HEK293 (cell line): ENCODE measurements around the gene CDYL2.
A peak's percentile ranks its signal among the peaks of the same experiment; 100 is the strongest.

Experiments used
- CTCF ChIA-PET: fragments of 350-600 bp; formaldehyde crosslinking; extraction: SDS; loops from one replicate; lab custom pipeline; 2021; ENCODE audit warnings: antibody characterized with exemption; lab: Yijun Ruan, JAX
- POLR2A ChIA-PET: fragments of 300-600 bp; formaldehyde crosslinking; extraction: SDS; loops from one replicate; lab custom pipeline; 2020; ENCODE audit warnings: antibody characterized with exemption, inconsistent platforms; lab: Yijun Ruan, JAX
- H3K27ac ChIP-seq: fragments of 200-500 bp; sonication (Bioruptor generic); 2 replicates; pipeline ENCODE4 v1.5.1; 2014; ENCODE audit warnings: low read depth, low read length, control low read depth, inconsistent platforms; ENCODE audit errors: extremely low read depth
- H3K36me3 ChIP-seq, 2 experiments: fragments of 200-500 bp in 1 of 2; sonication (Bioruptor generic) in 1 of 2; 1 replicate in 1 of 2; 2 replicates in 1 of 2; pipeline ENCODE4 v1.5.1; 2014 to 2017; ENCODE audit warnings: inconsistent platforms in 2 of 2, low read length in 2 of 2; ENCODE audit not compliant: control insufficient read depth in 2 of 2, insufficient read depth in 1 of 2
- H3K4me1 ChIP-seq: fragments of 200-500 bp; sonication (Bioruptor generic); 2 replicates; pipeline ENCODE4 v1.5.1; 2014; ENCODE audit warnings: mild to moderate bottlenecking, low read length, inconsistent platforms; ENCODE audit not compliant: control insufficient read depth, insufficient read depth
- H3K4me3 ChIP-seq: 2 replicates; pipeline ENCODE4 v1.5.1; 2011; ENCODE audit warnings: low read depth, mild to moderate bottlenecking, control low read depth, low read length, moderate library complexity
- H3K9me3 ChIP-seq: fragments of 200-500 bp; sonication (Bioruptor generic); 2 replicates; pipeline ENCODE4 v1.5.1; 2014; ENCODE audit warnings: low read depth, low read length, inconsistent platforms; ENCODE audit not compliant: control insufficient read depth, insufficient read depth
- GLI2 ChIP-seq: fragments of 450-650 bp; formaldehyde crosslinking; IDR thresholded peaks from 2 replicates; pipeline ENCODE4; 2017; ENCODE audit warnings: missing biosample characterization, missing genetic modification characterization, low read depth, borderline replicate concordance
- HOXA7 ChIP-seq: sonication (generic); formaldehyde crosslinking; IDR thresholded peaks from 2 replicates; pipeline ENCODE4 v1.8.1; 2022; ENCODE audit warnings: missing genetic modification reagents, borderline replicate concordance
- INSM2 ChIP-seq: fragments of 450-650 bp; formaldehyde crosslinking; IDR thresholded peaks from 2 replicates; pipeline ENCODE4 v1.5.1; 2016; ENCODE audit warnings: missing biosample characterization, missing genetic modification characterization
- KLF16 ChIP-seq: fragments of 450-650 bp; formaldehyde crosslinking; IDR thresholded peaks from 2 replicates; pipeline ENCODE4 v1.5.1; 2017; ENCODE audit warnings: missing biosample characterization, missing genetic modification characterization
- OVOL3 ChIP-seq: fragments of 450-650 bp; formaldehyde crosslinking; IDR thresholded peaks from 2 replicates; pipeline ENCODE4 v1.5.1; 2016; ENCODE audit warnings: missing biosample characterization, missing genetic modification characterization
- RBAK ChIP-seq: fragments of 450-650 bp; formaldehyde crosslinking; IDR thresholded peaks from 2 replicates; pipeline ENCODE4 v1.5.1; 2016; ENCODE audit warnings: missing biosample characterization, missing genetic modification characterization
- SCRT1 ChIP-seq: fragments of 450-650 bp; formaldehyde crosslinking; IDR thresholded peaks from 2 replicates; pipeline ENCODE4 v1.5.1; 2016; ENCODE audit warnings: missing biosample characterization, missing genetic modification characterization, borderline replicate concordance
- SP2 ChIP-seq: fragments of 450-650 bp; formaldehyde crosslinking; IDR thresholded peaks from 2 replicates; pipeline ENCODE4 v1.5.1; 2016; ENCODE audit warnings: missing biosample characterization, missing genetic modification characterization
- TSHZ1 ChIP-seq: fragments of 450-650 bp; formaldehyde crosslinking; IDR thresholded peaks from 2 replicates; pipeline ENCODE4 v1.5.1; 2016; ENCODE audit warnings: missing biosample characterization, missing genetic modification characterization, borderline replicate concordance
- ZBTB1 ChIP-seq: fragments of 450-650 bp; formaldehyde crosslinking; IDR thresholded peaks from 2 replicates; pipeline ENCODE4 v1.5.1; 2016; ENCODE audit warnings: missing biosample characterization, missing genetic modification characterization
- ZBTB20 ChIP-seq: fragments of 450-650 bp; formaldehyde crosslinking; IDR thresholded peaks from 2 replicates; pipeline ENCODE4 v1.5.1; 2016; ENCODE audit warnings: missing biosample characterization, missing genetic modification characterization
- ZBTB26 ChIP-seq: fragments of 450-650 bp; formaldehyde crosslinking; optimal IDR thresholded peaks from 2 replicates; pipeline ENCODE3; 2016; ENCODE audit warnings: missing biosample characterization, mild to moderate bottlenecking, missing genetic modification characterization
- ZFP3 ChIP-seq: fragments of 450-650 bp; formaldehyde crosslinking; IDR thresholded peaks from 2 replicates; pipeline ENCODE4 v1.5.1; 2016; ENCODE audit warnings: low read depth, missing biosample characterization, missing genetic modification characterization
- ZNF146 ChIP-seq: fragments of 450-650 bp; formaldehyde crosslinking; IDR thresholded peaks from 2 replicates; pipeline ENCODE4 v1.5.1; 2016; ENCODE audit warnings: missing biosample characterization, missing genetic modification characterization
- ZNF26 ChIP-seq: fragments of 450-650 bp; formaldehyde crosslinking; IDR thresholded peaks from 2 replicates; pipeline ENCODE4 v1.5.1; 2016; ENCODE audit warnings: missing biosample characterization, missing genetic modification characterization
- ZNF335 ChIP-seq: fragments of 450-650 bp; formaldehyde crosslinking; conservative IDR thresholded peaks from 2 replicates; pipeline ENCODE4 v1.5.1; 2016; ENCODE audit warnings: missing biosample characterization, missing genetic modification characterization
- ZNF473 ChIP-seq: fragments of 450-650 bp; formaldehyde crosslinking; IDR thresholded peaks from 2 replicates; pipeline ENCODE4 v1.5.1; 2017; ENCODE audit warnings: missing biosample characterization, missing genetic modification characterization
- ZNF513 ChIP-seq: fragments of 450-650 bp; IDR thresholded peaks from 2 replicates; pipeline ENCODE4 v1.5.1; 2018; ENCODE audit warnings: missing biosample characterization, missing genetic modification characterization
- ZNF707 ChIP-seq: fragments of 450-650 bp; formaldehyde crosslinking; IDR thresholded peaks from 2 replicates; pipeline ENCODE4 v1.5.1; 2016; ENCODE audit warnings: missing biosample characterization, missing genetic modification characterization
- ZSCAN18 ChIP-seq: fragments of 450-650 bp; formaldehyde crosslinking; IDR thresholded peaks from 2 replicates; pipeline ENCODE4 v1.5.1; 2016; ENCODE audit warnings: missing biosample characterization, missing genetic modification characterization
- ZSCAN4 ChIP-seq: fragments of 450-650 bp; formaldehyde crosslinking; IDR thresholded peaks from 2 replicates; pipeline ENCODE4 v1.5.1; 2017; ENCODE audit warnings: missing biosample characterization, missing genetic modification characterization

CDYL2 gene

GRCh38 chr16:80804056-80804525 is 307 bp downstream of the CDYL2 start:
- ChIA-PET POLR2A (no interaction called here), CTCF (no interaction called here)
- TF ChIP-seq KLF16 (tag by site-specific recombination): peak; percentile 51; the same call in 1 of the 2 replicates
- TF ChIP-seq HOXA7 (CRISPR knock-in tag): no peak
- no peak for TF ChIP-seq RBAK (tag by site-specific recombination)
- 0 out of 2 replicates have a peak, but pooled peaks have one; percentile 9 for TF ChIP-seq SP2 (tag by site-specific recombination)
- TF ChIP-seq ZBTB26: peak; percentile 92
- peak; percentile 14; the same call in 1 of the 2 replicates for TF ChIP-seq ZBTB20 (tag by site-specific recombination)
- peak; percentile 74 for TF ChIP-seq ZNF335 (tag by site-specific recombination)
- TF ChIP-seq ZSCAN4 (tag by site-specific recombination): peak; percentile 93
- TF ChIP-seq ZFP3 (tag by site-specific recombination): no peak
- Histone ChIP-seq H3K9me3 (no peaks in the 10 kb centered on the region), H3K4me3 (peak overlapping the region; percentile 86), H3K4me1 (no peaks in the 10 kb centered on the region), H3K36me3 (no peaks in the 10 kb centered on the region), H3K27ac (peak overlapping the region; percentile 72; the same call in 1 of the 2 replicates)

- Histone ChIP-seq H3K4me3 (peak overlapping the region; percentile 86), H3K36me3 (no peaks in the 10 kb centered on the region), H3K4me1 (no peaks in the 10 kb centered on the region), H3K9me3 (no peaks in the 10 kb centered on the region), H3K27ac (no peak overlapping the region)
- ChIA-PET POLR2A (no interaction called here), CTCF (interaction anchor here (0.6 kb wide), 2 partner anchors 26 to 1165 kb away, joined by 3 read pairs; no protein-coding TSS in a partner anchor)
- no peak for TF ChIP-seq GLI2 (tag by site-specific recombination)
- TF ChIP-seq ZSCAN18 (tag by site-specific recombination): no peak
- no peak for TF ChIP-seq INSM2 (tag by site-specific recombination)
- no peak for TF ChIP-seq ZNF146
- TF ChIP-seq TSHZ1 (tag by site-specific recombination): no peak
- TF ChIP-seq ZNF707 (tag by site-specific recombination): no peak
- TF ChIP-seq ZNF473 (tag by site-specific recombination): no peak
- no peak for TF ChIP-seq SCRT1 (tag by site-specific recombination)
- TF ChIP-seq ZBTB1 (tag by site-specific recombination): no peak
- TF ChIP-seq RBAK (tag by site-specific recombination): no peak
- TF ChIP-seq ZNF513: no peak
- no peak for TF ChIP-seq ZNF335 (tag by site-specific recombination)
- no peak for TF ChIP-seq OVOL3 (tag by site-specific recombination)
- no peak for TF ChIP-seq ZNF26 (tag by site-specific recombination)
Observed at GRCh38 chr16:80803339-80804055, 901 bp downstream of the CDYL2 start.
